ENCODE data around the gene EPHB2.

DNA sequence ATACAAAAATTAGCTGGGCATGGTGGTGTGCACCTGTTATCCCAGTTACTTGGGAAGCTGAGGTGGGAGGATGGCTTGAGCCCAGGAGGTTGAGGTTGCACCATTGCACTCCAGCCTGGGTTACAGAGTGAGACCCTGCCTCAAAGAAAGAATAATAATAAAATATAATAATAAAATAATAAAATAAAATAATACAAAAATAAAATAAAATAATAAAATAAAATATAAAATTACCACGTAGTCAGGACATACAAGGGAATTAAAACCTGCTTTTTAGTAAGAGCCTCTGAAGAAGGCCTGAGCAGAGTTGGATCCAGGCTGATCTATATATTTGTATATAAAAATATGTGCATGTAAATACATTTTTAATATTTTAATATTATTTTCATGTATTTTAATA is 41.7 kb downstream of the EPHB2 start:
- TF ChIP-seq, protein P1, sequence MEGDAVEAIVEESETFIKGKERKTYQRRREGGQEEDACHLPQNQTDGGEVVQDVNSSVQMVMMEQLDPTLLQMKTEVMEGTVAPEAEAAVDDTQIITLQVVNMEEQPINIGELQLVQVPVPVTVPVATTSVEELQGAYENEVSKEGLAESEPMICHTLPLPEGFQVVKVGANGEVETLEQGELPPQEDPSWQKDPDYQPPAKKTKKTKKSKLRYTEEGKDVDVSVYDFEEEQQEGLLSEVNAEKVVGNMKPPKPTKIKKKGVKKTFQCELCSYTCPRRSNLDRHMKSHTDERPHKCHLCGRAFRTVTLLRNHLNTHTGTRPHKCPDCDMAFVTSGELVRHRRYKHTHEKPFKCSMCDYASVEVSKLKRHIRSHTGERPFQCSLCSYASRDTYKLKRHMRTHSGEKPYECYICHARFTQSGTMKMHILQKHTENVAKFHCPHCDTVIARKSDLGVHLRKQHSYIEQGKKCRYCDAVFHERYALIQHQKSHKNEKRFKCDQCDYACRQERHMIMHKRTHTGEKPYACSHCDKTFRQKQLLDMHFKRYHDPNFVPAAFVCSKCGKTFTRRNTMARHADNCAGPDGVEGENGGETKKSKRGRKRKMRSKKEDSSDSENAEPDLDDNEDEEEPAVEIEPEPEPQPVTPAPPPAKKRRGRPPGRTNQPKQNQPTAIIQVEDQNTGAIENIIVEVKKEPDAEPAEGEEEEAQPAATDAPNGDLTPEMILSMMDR (IDR thresholded peaks at IDR 0.05) = no peak
- TF ChIP-seq POLR2A (IDR thresholded peaks at IDR 0.05) = no peak
- TF ChIP-seq POLR2AphosphoS5 (IDR thresholded peaks at IDR 0.05; ENCODE audit: insufficient read depth in 1 of 2, low read depth in 1 of 2) = no peak

Measured in vagina (tissue), 2 donors.